Kidney glomerular epithelial cell (primary cell): ENCODE data around the gene RHEBL1.

Experiments
- DNase-seq: peaks from one replicate; lab custom pipeline; 2025; lab: John Stamatoyannopoulos, UW

Gene RHEBL1, protein sequence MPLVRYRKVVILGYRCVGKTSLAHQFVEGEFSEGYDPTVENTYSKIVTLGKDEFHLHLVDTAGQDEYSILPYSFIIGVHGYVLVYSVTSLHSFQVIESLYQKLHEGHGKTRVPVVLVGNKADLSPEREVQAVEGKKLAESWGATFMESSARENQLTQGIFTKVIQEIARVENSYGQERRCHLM

DNA sequence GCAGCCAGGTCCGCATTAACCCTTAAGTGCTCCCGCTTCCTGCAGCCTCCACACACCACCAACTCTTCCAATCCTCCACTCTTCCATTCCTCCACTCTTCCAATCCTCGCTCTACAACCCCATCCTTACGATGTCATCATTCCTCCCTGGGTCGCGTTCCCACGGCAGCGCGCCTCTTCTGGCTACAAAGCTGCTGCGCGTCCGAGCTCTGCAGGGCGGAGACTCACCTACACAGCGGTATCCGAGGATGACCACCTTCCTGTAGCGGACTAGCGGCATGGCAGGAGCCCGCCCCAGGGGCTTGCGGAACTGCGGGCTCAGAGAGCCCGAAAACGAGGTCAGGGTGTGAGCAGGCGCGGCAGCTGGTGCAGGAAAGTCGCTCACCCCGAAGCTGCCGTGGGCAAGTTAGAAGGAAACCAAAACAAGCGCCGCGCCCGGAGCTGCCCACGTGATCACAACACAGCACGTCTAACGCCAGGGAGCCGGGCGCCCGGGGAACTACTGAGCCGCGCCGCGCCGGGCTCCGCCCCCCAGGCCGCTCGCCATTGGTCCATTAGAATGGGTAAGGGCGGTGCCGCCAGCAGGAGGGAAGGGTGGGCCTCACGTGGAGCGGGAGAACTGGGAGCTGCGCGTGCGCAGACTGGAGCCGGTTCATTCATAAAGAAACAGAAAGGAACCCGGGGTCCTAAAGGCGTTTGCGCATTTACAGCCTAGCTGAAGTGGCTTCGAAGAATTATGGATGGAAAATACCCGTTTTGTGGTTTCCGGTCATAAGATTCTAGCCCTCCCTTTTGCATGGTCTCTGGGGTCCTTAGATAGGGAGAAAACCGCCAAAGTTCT lies at the start of gene RHEBL1:
RHEBL1 (minus strand) TSS at position 473 of the 840 bp plus-strand sequence; CDS start at position 279, 194 bp downstream.
- peak; percentile 94 for DNase-seq

DNA sequence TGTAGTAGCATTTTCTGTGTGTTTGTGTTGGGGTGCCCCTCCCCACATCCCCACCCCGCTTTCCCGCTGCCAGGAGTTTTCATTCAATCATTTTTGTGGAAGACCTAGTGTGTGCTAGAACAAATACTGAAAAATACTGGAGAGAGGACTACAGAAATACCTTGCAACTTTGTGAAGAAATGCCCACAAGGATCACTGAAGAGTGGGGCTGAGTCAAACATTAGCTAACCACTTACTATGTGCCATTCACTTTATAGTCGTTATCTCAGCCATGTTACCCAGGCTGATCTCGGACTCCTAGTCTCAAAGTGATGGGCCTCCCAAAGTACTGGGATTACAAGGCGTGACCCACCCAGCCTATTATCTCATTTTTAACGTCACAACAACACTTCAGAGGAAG lies 41.4 kb upstream of the RHEBL1 start:
- peak; percentile 36 for DNase-seq

DNA sequence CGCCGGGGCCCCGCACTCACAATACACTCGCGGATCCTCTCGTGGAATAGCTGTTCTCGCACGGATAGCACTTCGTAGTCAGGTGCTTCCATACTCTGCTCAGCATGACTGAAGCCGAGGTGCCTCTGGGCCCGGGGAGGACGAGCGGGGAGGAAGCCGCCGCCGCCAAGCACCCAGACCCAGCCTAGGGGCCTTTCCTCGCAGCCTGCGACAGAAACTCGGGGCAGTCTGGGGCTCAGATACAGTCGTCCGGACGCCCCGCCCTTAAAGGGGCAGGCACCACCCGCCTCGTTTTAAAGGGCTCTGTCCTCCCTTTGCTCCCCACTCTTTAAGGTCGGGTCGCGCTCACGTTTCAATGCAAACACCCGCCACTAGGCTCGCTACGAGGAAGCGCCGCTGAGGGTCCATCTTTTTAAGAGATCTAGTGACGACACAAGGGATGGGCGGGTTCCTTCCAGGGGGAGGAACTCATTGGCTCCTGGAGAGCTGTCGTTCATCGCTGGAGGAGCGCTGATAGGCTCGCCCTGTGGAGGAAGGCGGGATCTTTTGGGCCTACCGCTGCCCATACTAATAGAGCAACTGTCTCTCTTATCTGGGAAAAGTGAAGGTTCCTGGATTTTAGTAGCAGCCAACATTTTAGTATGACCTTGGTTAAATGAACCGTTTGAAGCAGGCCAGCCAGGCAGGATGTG lies 40.8 kb upstream of the RHEBL1 start, which contains the start of gene LMBR1L:
LMBR1L (minus strand) TSS at position 384 of the 692 bp plus-strand sequence; CDS start at position 92, 292 bp downstream.
- DNase-seq, result peak; percentile 97

DNA sequence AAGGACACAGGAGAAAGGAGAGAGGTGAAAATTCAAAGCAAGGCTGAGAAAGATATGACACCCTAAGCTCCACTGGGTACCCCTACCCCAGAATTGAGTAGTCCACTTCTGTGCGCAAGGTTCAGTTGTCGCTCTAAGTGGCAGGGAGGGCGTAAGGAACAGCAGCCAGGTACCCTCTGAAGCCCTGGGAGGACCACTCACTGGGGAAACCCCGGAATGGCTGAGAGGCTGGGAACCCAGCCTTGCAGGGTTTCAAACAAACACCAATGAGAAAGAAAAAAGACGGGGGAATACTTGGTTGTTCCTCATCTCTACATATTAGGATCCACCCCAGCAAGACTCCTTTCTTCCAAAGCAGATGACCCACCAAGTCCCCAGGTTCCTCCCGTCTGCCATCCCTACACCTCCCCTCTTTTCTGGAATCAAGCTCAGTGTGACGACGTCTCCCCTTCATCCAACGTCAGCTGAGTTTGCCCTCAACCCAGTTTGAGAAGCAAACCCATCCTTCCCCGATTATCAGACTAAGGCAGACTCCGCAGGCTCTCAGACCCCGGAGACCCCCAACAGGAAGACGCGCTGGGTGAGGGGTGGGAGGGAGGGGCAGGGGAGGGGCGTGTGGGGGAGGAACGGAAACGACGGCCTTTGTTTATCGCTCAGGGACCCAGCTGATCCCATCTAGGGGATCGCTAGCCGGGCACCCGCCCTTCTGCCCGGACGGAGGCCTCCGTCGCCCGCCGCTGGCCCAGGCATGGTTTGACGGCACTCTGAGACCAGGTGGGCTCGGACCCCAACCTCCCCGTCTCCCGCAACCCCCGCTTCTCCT lies 40.1 kb upstream of the RHEBL1 start:
- no peak for DNase-seq

DNA sequence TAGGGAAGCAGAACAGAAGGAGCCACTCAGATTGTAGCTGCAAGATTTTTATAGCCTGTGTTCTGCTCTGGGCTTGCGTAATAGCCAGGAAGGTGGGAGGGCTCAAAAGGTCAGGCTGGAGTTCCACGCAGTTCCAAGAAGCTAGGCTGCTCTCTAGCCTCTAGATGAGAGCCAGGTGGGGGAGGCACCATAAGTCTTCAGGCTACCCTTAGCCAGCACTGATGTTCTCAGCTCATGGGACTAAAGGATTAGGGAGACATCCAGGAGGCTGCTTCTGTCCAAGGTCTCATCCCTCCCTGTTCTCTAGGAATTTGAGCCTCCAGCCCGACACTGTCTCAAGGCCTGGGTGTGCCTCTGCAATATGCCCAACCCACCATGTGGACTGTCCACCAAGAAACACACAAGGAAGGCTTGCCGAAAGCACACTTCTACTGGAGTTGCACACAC lies 39.2 kb upstream of the RHEBL1 start:
- peak; percentile 13 for DNase-seq

DNA sequence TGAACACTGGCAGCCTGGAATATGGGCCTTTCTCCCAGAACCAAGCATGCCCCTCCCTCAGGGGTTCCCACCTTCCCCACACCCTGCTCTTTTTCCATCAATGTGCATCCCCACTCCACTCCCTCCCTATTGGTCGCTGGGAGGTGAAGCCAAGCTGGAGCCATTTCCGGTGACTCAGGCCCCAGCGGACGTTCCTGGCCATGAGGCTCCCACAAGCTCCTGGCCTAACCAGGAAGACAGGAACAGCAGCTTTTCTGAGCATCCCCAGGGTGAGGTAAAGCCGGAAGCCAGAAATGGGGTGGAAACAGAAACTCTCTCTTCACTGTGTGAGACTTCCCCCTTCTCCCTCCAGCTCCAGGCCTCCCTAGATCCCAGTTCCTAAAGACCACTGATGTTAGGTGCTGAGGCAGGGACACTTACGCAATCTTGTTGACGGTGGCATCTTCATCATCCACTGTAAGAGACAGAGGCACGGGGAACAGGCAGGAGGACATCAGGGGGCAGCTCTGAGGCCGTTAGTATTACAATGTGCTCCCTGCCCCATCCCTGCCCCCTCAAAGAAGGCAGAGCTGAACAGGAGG lies 35.8 kb upstream of the RHEBL1 start:
- DNase-seq, result no peak

DNA sequence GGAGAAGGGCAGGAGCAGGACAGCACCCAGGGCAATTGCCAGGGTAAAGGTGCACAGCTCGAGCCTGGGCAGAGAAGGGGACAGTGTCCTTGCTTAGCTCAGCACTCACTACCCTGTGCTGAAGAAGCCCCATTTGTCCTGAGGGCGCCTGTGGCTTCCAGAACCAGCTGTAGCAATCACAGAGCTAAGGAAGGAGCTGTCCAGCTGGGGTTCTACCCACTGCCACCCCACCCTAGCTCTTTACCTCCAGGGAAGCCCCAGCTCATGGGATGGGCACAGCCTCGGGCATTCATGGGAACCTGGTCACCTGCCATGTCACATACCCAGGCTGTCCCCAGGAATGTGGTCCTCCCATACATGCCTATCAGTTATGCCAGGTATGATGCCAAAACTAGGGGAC lies 35.0 kb upstream of the RHEBL1 start:
- no peak for DNase-seq

DNA sequence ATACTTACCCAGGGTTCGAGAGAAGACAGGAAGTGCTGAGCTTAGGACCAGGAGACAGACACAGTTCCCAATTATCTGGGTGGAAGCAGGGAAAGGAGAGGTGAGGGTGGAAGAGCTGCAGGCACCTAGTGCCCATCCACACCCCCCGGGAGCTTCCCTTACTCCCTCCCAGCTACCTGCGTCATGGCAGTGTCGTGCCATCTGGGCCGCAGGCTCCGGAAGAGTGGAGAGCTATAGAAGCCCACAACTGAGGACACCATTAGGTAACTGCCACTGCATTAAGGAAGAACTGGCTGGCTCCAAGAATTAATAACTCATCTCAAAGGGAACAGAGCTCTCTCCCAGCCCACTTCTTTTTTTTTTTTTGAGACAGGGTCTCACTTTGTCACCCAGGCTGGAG lies 30.6 kb upstream of the RHEBL1 start:
- no peak for DNase-seq

DNA sequence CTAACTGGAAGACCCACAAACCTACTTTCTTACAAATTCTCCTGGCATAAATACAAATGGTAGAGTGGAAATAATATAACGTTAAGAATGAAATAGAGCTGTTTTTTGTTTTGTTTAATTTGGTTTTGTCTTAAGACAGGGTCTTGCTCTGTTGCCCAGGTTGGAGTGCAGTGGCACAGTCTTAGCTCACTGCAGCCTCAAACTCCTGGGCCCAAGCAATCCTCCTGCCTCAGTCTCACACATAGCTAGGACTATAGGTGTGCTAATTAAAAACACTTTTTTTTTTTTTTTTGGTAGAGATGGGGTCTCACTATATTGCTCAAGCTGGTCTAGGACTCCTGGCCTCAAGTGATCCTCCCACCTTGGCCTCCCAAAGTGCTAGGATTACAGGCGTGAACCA lies 28.9 kb upstream of the RHEBL1 start:
- no peak for DNase-seq

DNA sequence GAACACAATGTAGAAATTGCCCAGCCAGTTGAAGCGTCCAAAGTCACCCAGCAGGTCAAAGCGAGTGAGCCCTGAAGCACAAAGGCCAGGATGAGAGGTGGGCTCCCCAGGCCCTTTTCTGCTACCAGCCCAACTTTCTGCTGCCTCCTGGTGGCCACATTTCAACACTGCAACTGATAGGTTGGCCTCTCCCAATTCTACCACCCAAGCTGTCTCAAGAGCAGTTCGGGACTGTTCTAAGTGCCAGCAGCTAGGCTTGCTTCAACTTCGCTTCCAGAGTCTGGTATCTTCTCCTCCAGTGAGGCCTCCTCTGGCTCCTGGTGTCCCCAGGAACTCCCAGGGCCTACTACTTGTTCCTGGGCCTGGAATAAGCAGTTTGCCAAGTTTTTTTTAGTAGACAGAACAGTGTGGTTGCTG lies 28.3 kb upstream of the RHEBL1 start:
- no peak for DNase-seq

DNA sequence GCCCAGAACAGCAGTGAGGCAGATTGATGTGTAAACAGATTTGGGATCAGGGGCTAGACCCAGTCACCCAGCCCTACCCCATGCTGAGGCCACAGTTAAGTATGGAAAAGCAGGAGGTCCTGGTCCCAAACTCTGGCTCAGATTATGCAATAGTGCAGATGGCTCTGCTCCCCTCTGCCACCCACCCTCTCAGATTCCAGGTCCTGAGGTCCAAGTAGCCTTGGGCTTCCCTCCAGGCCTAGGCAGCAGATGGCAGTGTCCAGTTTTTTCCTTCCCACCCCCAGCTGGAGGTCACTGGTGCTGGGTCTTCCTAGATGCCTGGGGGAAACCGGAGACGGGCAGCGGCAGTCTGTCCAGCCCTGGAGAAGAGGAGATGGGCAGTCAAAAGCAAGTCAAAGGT lies 27.6 kb upstream of the RHEBL1 start:
- no peak for DNase-seq

DNA sequence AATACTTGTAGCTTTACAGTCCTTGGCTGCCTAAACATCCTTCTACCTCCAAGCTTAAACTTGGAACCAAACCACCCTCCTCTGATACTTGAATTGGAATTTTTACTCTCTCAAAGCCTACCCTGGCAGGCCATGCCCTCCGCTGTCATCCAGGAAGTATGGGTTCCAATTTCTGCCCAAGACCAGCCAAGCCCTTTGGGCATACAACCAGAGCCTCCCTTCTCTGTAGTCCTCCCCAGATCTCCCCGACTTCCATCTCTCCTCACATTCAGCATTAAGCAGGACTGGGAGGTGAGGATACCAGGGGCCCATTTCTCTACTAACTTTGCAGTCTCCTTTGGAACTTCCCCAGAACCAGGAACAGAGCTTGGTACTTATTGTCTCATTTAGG lies 25.2 kb upstream of the RHEBL1 start:
- DNase-seq, result no peak

DNA sequence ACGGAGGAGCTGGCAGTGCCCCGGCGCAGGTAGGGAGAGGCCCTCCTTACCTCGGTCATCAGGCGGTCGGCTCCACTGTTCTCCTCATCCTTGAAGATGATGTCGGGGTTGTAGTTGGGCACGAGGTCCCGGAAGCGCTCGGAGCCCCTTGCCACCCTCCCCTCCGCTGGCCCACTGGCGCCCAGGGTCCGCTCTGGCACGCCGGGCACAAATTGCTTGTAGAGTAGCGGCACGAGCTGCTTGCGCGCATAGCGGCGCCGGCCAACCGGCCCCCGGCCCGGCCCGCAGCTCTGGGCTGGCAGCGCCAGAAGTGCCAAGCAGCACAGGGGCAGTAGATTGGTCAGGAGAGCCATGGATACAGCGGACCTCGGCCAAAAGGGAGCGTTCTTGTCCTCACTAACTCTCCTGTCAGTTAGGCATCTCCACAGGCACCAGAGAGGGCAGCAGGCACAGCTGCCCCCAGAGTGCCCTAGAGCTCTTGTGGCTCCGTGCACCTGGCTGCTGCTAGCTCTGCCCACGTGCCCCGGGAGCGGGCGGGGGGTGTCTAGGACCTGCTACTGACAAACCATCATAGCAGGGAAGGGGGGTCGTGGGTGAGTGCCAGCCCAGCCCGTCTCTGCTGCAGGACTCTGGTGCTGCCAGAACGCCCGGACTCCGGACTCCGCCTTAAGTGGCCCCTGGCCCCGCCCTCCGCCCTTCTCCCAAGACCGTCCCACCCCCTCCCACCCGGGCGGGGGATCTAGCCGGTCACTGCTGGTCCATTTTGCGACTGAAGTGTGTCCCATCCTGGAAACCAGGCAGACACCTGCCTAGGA lies 24.6 kb upstream of the RHEBL1 start, which contains the start of gene DHH:
DHH (minus strand) TSS at position 642 of the 815 bp plus-strand sequence; CDS start at position 353, 289 bp downstream.
- DNase-seq, result no peak

DNA sequence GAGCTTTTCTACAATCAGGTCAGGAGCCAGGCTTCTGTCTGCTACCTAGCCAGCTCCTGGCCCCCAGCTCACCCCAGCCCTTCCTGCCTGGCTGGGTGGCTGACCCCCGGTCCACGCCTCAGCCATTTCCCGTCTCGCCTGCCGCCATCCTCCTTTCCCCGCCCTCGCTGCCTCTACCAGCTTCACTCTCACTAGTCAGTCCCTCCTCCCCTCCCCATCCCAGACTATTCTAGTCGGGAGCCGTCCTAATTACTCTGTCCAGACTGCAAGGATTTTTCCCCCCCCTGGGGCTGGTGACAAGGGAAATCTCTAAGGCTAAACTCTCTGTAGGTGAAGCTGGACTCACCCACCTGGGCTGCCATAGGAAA lies 24.0 kb upstream of the RHEBL1 start:
- no peak for DNase-seq

DNA sequence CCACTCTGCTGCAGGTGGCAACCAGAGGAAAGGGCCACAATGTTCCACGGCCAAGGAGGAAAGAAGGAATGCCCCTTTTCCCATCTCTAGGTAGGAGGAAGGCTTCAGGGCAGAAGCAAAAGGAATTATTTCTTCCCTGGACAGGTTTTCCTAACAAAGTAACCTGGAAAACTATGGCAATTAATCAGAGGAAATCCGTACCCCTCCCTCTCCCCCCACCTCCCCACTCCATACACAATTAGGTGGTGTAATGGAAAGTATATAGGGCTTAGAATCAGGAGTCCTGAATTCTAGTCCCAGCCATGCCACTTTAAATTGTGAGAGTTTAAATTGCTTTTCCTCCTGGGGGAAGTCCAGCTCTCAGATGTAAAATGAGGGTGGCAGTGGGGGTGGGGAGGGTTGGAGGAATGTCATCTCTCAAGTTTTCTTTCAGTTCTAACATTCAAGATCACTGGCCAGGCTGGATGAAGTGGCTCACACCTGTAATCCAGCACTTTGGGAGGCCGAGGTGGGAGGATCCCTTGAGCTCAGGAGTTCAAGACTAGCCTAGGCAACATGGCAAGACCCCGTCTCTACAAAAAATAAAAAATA lies 23.1 kb upstream of the RHEBL1 start:
- DNase-seq, result no peak

DNA sequence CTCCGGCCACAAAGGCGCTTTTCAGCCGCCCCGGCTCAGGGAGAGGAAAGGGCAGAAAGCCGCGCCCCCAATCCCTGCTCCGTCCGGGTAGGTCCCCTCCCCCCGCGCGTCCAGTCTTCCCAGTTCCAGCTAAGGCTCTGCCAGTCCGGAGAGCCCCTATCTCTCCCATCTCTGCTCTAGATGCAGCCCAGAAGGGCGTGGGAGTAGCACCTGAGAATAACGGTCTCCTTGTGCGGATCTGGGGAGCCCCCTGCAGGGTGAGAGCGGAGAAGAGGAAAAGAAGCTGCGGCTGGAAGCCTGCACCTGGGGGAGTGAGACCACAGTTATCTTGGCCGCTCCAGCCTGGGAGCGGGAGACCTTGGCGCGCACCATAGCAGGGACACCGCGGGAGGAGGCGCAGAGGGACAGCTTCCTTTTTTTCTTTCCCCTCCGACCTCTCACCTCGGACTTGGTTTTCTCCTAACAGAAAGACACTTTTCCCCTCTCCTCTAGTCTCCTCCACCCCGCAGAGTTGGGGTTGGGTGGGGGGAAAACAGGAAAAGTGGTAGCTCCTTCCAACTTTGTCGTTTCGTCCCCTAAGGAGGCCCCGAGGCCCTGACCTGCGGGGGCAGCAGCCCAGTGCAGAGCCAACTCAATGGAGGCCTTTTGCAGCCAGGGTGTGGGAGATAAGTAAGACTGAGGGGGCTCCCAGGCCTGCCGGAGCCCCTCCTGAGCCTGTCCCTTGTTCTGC lies 22.5 kb upstream of the RHEBL1 start:
- peak; percentile 73 for DNase-seq

DNA sequence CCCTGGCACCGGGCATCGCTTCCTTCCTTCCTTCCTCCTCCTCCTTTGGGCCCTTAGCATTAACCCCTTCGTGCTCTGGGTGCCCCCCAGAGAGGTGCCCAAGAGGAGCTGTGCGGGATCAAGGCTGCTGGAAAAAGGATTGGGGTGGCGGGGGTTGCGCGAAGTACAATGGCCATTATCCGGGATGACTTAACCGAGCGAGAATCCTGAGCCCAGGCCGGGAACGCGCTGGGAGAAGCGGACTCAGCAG lies 22.0 kb upstream of the RHEBL1 start:
- DNase-seq, result no peak

DNA sequence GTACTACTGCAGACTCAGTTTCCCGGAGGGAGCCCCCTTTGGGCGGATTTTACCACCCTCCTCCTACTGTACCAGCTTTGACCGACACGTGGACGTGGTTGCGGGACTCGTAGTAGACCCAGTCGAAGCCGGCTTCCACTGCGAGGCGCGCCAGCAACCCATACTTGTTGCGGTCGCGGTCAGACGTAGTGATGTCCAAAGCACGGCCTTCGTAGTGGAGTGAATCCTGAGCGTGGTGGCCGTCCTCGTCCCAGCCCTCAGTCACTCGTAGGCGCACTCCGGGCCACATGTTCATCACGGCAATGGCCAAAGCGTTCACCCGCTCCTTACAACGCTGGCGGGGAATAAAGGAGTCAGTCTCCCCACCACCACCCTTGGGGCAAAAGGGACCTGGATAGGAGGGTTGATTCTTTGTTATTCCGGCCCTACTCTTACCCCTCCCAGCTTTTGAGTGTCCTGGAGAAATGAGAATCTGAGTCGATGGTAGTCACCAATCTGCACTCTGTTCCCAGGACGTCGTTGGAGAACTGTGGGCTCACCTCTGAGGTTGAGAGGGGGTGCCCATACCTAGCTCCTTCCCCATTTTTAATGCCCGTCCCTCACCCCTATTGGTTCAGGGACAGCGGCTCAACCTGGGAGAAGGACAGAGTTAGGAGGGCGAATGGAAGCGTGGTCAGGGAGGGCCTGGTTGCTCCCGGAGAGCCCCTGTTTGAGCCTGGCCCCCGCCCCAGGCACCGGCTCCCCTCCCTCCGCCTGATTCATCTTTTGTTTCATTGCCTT lies 21.5 kb upstream of the RHEBL1 start:
- DNase-seq, result no peak
